T-helper 22 cell (primary cell): ENCODE data around the gene TTLL11.
"Not testable (repeated sequence)": the region's sequence is repeated elsewhere in the genome, so short reads cannot be mapped to it uniquely, and the experiment has no call there.

Experiments used
- DNase-seq: peaks from one replicate; pipeline ENCODE4 v3.0.0-alpha.2; 2020; ENCODE audit warnings: low read depth

The TTLL11 gene

GRCh38 chr9:122125158-122125508 is 32.0 kb upstream of the TTLL11 start:
- peak; percentile 40 for DNase-seq

DNA sequence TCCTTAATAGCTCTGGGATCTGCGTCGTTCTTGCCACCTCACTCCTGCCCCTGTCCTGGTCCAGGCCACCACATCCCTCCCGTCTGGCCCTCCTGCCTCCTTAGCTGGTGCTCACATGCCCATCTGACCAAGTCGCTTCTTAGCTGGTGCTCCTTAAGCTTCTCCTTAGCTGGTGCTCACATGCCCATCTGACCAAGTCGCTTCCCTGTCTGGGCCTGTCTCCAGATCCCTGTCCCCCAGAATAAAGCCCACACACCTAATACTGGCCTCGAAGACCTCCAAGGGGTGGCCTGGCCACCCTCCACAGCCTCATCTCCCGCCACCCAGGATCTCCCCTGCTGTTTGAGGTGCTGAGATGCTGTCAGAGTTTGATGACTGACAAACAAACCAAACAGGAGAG is 31.4 kb upstream of the TTLL11 start:
- no peak for DNase-seq

- no peak for DNase-seq
These were observed 30.9 kb upstream of the TTLL11 start for GRCh38 chr9:122124048-122124447.

DNA sequence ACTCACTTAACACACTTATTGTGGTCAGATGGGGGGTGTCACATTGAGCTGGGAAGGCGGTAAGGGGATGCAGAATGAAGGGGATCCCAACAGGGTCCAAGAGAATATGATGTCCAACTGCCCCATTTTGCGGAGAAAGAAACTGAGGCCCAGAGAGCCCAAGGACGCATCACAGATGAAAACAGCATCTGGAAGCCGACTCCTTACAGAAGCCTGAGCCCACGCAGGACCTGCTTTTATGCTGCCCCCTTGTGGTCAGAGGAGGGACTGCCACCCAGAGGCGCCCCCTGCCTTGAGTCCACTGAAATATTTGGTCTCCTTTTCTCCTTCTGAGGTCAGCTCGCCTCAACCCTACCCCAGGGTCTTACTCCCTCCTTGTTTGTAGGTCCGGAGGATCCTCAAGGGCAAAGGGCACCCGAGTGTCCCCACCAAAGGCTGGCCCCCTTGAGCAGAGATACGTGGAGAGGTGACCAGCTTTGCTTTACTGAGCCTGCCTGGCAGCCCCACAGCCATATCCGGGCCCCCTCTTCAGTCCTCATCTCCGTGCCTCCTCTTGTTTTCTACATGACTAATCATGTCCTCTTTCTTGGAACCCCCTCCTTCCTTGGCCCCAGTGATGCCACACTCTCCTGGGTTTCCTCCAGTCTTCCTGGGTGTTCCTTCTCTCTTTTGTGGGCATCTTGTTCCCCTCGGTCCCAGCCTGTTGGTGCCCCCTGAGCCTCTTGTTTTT is 30.0 kb upstream of the TTLL11 start:
- peak; percentile 23 for DNase-seq

GRCh38 chr9:122122468-122122867 is 29.4 kb upstream of the TTLL11 start:
- no peak for DNase-seq

GRCh38 chr9:122121931-122122330 is 28.8 kb upstream of the TTLL11 start:
- no peak for DNase-seq

DNA sequence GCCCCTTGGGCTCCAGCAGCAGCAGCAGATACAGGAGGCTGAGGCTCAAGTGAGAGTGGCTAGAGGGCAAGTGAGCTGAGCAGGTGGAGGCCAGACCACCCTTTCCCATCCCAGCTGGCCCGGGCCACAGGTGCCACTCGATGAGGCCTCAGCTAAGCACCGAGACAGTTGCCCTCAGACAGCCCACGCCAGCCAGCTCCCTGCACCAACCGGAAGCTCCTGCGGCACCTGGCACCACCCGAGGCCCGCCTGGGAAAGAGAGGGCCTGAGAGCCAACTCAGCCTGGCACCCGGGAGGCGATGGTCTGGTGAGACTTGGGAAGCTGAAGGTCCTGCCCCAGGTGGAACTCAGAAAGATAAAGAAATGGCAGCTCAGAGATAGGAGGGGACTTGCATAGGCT is 28.3 kb upstream of the TTLL11 start:
- DNase-seq, result no peak

DNA sequence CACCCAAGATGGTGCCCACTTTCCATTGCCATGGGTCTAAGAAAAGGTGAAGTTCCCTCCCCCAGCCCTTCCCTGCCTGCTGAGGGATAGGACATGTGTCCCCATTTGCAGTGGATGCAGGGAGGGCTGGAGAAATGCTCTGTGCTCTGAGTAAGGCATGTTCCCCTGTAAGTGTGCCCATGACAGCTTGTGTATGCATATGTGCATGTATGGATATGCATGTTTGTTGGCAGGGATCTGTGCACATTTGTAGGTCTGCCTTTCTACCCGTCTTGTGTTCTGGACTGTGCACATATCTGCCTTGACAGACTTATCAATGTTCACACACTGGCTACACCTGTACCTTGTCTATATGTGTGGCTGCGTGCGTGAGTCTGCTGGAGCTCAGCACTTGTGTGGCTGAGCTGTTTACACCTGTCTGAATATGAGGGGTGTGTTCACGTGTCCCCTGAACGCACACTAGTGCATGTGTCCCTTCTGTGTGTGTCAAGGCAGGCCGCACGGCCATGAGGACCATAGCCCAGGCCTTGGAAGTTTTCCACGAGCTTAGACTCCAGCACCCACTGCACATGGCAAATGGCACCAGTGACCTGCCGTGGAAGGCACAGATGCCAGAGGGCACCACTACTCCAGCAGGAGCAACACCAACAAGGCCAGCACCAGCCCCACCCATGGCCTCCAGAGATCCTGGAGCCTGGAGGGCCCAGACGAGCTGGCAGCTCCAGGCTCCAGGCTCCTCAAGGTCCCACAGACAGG is 27.4 kb upstream of the TTLL11 start:
- DNase-seq, result no peak

DNA sequence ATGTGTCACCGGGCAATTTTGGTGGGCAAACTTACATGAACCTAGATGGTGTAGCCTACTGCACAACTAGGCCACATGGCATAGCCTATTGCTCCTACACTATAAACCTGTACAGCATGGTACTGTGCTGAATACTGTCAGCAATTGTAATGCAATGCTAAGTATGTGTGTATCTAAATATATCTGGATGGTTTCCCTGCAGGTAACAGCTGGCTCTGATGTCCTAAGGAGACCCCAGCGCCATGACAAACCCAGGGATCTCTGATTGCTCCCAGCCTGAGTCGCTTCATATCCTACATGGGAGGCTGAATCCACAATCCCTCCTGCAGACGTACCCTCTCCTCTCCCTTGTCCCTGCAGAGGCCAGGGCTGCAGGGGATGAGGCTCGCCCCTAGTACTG is 26.6 kb upstream of the TTLL11 start:
- no peak for DNase-seq

DNA sequence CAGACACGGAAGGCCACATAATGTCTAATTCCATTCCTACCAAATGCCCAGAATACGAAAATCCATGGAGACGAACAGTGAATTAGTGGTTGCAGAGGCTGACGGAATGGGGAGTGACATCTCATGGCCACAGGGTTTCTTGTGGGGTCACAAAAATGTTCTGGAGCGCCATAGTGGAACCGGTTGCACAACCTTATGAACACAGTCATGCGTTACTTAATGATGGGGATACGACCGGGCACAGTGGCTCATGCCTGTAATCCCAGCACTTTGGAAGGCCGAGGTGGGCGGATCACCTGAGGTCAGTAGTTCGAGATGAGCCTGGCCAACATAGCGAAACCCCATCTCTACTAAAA is 26.0 kb upstream of the TTLL11 start:
- DNase-seq, result no peak

GRCh38 chr9:122118343-122119165 is 25.4 kb upstream of the TTLL11 start:
- DNase-seq, result no peak

GRCh38 chr9:122117241-122117640 is 24.1 kb upstream of the TTLL11 start:
- DNase-seq, result not testable (repeated sequence)

DNA sequence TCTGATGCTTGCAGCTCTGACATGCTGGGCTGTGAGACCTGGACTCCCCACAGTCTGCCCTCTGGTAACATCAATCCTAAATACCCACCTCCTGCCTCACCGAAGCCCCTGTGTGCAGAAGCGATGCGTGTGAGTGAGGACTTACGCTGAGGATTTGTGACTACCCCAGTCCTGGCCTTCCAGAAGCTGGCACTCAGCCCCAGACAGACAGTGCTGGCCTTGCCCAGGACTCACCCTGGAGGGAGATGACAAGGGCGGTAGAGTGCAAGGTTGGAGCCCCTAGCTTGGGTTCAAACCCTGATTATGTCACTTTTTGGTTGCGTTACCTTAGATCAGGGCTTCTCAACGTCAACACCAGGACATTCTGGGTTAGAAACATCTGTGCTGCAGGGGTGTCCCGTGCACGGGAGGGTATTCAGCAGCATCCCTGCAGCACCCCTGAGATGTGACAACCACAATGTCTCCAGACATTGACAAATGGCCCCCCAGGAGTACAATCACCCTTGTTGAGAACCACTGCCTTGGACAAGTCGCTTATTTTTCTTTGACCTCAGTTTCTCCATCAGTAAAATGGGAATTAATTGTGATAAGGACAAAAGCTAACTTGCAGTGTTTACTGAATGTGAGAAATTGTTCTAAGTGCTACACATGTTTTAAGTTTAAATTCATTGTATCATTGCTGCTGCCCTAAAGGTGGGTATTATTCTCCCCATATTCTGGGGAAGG is 23.5 kb upstream of the TTLL11 start:
- DNase-seq, result no peak

DNA sequence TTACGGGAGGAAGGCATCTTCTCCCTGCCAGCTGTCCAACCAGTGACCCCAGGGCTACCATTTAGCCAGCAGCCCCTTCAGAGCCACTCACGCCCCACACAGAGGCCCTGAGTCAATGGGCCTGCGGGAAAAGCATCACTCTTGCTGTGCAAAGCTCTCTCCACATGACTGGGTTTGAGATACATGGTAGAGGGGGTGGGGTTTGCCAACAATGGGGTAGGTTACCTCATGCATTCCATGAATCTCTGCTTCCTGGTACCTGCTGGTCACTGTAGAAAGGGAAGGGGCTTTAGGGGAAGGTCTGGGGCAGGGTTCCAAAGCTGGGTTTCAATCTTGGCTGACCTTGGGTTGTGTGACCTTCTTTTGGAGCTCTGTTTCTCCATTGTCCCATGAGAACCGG is 22.9 kb upstream of the TTLL11 start:
- DNase-seq, result no peak

DNA sequence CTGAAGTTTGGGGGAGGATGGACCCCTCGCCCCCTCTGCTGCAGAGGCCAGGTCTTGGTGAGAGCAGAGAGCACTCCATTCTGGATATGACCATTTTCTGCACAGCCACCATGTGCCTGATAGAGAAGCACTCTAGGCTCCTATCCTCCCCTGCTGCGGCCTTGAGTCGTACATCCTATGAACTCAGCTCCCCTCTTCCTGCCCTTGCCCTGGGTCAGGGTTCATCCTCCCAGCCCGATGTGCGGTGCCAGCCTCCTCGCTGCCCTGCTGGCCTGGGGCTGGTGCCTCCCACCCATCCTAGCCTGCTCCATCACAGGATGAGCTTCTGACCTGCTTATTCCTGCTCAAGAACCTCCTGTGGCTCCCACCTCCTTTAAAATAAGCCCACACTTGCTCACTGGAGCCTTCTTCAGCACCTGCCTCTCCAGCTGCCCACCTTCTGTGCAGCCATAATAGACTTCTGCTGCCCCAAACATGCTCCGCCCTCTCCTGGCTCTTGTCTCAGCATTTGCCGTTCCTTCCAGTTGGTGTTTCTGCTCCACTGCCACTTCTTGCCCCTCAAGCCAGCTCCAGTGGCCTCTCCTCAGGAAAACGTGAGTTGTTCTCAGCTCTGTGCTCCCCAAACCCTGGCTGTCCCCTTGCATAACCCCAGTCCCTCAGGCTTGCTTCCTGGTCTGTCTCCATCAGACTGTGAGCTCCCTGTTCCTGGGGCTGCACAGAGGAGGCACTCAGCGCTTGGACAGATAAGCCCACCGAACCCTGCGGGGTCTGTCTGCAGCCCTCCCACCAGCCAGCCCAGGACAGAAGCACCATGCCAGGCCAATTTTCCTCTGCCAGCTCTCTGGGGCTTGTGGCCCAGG is 22.3 kb upstream of the TTLL11 start:
- no peak for DNase-seq

- no peak for DNase-seq
These were observed 20.5 kb upstream of the TTLL11 start for GRCh38 chr9:122113574-122113973.

GRCh38 chr9:122112238-122112637 is 19.1 kb upstream of the TTLL11 start:
- no peak for DNase-seq

DNA sequence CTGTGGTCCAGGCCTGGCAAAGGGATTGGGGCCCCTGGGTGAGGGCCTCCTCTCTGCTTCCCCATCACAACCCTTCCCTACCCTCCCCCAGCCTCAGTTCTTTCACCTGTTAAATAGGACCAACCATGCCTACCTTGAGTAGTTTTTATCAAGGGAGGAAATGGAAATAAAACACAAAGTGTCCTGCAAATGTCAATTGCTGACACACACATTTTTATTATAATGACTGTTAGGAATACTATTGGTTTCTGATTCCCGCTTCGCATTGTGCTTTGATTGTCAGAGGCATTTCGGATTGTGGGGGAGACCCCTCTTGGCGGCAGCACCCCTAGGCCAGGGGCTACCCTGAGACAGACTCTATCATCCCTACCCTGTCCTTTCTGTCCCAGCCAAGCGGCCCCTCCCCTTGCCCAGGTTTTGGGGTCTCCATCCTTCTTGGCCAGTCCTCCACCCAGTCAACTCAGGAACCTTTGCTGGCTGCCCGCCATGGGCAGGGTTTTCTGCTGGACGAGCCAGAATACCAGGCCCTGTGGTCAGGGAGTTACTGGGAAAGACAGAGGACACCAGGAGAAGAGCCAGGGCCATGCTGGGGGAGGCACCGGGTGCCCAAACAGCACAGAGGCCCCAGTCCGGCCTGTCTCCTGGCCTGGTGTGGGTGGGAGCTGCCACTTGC is 18.4 kb upstream of the TTLL11 start:
- DNase-seq, result no peak

DNA sequence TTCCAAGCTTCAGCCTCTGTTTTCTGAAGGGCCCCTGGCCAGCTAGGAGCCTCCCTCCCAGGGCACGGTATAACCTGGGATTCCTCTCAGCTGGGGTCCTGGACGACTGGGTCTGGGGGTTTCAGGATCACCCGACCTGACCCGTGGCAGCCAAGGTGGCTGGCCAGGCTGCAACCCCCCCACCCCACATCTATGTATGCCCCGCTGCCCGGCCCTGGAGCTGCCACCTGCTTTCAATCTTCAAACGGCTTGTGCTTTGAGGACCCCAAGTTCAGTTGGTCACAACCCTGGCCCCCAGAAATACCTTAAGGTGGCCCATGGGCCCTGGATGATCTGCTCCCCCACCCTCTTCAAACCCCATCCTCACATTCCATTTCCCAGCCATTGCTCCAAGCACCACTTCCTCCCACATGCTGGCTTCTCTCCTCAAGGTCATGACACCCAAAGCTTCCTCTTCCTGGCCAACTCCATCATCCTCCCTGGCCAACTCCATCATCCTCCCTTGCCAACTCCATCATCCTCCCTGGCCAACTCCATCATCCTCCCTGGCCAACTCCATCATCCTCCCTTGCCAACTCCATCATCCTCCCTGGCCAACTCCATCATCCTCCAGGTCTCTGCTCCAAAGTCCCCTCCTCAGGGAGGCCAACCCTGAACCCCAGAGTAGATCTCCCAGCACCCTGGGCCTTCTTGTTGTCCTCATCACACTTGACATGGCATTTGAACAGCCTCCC is 17.2 kb upstream of the TTLL11 start:
- no peak for DNase-seq
